ENCODE results near the gene GPR87.

Gene GPR87

DNA sequence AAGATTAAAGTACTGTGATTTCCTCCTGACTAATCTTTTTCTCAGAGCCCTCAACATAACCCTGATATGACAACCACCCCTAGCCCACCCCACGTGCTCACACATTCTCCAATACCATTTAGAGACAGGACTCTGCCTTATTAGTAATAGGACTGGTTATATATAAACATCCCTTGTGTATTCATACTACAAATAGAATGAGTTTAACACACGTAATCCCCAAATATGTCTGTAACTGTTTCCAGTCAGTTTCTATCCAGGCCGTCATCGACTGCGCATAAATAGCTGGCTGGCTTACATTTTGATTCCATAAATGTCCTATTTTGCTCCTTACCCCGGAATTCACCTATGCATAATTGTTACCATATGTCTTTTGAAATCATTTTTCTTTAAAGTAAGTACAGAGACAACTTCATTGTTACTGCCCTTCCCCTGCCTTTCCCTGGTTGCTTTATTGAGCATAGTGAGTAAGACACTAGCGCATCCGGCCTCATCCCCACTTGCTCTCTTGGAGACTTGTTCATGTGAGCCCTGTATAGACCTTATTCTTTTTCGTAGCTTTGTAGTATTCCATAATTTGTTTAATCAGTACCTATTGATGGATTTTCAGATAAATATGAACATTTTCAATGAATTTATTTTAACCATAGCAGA is 34.8 kb downstream of the GPR87 start:
- no peak for DNase-seq (ENCODE audit: low spot score)

DNA sequence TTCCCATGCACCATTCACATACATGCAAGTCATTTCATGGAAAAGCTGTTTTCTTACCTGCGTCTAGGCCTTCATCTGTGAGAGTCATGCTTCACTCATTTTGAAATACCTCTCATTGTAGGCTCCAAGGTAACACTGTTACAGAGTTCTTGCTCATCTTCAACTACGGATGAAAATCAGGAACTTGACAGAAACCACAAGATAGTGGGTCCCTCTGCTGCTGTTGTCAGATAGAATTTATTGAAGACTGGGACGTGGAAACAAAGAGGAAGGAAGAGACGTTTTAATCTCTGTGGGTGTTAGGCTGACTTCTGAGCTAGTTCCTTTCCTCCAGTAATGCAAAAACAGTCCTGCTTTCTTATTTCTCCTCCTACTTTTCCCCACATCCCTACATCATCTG is 38.4 kb downstream of the GPR87 start, which contains the start of gene P2RY14:
TSS of gene P2RY14 (minus strand) at position 313 of the 400 bp plus-strand sequence. CDS start 64,226 bp downstream, outside the sequence.
- no peak for DNase-seq (ENCODE audit: low spot score)

DNA sequence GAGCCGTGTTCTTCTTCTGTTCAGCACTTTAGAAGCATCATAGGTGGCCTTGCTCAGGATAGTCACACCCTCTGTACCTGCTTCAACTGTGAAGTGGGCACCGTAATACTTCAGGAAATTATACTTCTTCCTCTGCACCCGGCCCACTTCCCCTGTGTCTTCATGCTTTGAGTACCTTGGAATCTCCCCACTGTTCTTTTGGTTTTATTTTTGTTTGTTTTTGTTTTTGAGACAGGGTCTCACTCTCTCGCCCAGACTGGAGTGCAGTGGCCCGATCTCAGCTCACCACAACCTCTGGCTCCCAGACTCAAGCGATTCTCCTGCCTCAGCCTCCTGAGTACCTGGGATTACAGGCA is 40.0 kb downstream of the GPR87 start:
- no peak for DNase-seq (ENCODE audit: low spot score)

DNA sequence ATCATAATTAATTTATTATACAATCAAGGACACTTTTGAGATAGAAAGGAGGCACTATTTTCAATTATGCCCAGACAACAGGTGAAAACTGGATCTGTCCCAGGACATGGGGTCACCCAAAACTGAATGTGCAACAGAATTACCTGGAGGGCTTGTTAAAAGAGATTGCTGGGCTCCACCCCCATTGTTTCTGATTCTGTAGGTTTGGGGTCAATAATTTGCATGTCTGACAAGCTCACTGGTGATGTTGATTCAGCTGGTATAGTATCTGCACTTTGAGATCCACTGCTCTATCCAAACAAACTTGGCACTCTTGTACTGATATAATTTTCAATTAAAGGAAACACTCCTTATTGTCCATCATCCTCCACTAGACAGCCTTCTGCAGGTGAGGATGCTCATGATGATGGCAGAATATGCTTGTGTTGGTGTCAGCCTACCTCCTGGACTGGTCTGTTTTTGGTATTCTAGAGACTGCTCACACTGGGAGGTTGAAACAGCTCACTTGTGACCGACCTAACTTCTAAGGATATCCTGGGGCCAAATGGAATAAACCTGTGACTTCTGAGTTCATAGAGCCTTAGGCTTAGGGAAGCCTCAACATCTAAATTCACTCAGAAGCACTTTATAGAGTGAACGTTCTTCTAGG is 40.5 kb downstream of the GPR87 start:
- DNase-seq (ENCODE audit: low spot score) = no peak

DNA sequence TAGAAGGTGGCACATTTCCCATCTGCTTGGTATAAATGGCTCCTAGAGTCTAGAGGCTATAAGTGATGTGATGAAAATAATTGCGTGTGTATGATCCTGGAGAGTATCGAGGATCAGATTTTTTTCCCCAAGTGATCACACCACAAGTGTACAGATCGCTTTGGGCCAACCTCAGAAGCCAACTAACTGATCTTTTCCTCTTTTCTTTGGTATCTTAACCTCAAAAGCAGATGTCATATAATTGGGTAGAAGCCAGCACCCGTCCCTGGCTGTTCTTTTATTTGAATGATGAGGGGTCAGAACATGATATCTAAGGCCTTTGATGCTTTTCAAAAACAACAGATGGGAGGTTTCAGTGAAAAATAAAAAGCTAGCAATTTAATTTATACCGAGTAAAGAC is 41.5 kb downstream of the GPR87 start:
- DNase-seq (ENCODE audit: low spot score) = no peak

DNA sequence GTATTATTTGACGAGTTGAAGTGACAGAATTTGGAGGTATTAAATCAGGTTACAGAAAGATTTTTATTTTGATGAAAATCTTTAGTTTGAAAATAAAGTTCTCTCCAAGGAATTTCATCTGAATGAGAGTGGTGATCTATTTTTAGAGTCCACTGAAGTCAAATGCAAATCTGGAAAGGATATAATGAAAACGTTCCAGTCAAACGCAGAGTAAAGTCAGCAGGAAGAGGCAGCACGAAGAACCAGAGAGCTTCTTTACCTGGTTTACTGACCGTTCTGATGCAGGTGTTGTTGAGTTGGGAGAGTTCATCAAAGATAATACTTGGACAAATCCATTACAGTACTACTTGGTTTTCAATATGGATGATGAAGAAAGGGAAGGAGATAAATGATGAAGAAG is 47.0 kb downstream of the GPR87 start:
- no peak for DNase-seq (ENCODE audit: low spot score)

DNA sequence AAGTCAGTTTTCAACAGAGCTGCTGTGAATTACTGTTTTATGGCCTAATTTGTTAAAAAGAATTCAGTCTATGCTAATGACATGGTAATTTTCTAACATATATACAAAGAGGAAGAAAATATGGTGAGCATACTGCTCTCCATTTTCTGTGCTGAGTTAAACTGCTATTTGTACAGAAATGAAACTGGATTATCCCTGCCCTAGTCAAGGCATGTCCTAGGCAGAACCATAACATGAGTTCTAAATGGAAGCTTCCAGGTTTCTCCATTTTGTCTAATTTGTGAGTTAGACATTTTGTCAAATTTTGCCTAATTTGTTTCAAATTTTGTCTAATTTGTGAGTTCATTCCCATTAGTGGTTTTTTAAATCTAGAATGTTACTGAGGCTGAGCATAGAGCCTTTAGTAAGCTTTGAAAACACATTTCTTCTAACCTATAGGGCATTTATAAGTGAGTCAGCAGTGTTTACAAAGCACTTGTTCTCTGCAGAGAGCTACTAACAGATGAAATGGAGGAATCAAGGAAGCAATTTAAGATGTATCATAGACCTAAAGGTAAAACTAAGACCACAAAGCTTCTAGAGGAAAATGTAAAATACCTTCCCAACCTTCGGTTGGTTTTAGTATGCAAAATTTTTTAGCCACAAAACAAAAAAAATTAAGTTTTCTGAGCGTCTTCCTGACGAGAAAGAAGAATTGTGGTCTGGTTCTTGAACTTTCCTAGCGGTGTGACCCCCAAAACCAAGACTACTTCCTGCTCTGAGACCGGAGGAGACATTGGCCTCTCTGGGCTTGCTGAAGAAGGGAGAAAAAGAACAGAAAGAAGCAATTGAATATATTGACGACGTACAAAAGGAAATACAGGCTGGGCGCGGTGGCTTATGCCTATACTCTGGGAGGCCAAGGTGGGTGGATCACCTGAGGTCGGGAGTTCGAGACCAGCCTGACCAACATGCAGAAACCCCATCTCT is 48.1 kb downstream of the GPR87 start:
- DNase-seq (ENCODE audit: low spot score) = no peak

DNA sequence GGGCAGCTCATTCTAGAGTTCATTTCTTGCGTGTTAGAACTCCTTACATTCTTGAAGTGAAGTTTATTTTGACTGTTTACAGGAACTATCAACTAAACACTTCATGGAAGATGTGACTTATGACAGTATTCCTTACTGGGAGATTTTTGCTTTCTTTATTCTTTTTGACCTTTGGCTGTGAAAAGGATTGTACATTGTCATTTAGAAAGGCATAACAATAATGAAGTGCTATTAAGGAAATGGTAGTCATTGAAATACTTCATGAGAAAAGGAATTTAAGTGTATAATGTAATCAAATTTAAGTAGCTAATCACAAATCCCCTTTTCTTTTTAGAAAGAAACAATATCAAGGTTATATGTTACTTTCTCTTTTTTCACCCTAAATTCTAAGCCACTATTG is 49.6 kb downstream of the GPR87 start:
- DNase-seq (ENCODE audit: low spot score) = no peak

DNA sequence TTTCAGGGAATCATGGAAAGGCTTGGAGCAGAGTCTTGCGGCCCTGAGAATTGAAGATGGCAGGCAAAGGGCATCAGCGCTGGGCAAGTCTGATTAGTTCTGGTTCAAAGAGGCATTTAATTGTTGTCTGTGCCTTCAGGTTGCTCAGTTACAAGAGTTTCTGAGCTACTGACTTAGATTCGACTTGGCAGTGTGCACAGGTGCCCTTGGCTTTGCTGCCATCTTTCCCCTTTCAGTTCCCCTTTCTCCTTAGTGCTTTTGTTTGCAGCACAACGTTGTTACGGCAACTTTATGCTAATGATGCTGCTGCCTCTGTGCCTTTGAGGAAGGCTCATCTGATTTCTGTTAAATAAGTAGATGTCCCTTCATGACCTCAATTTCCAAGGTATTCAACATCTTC is 50.8 kb downstream of the GPR87 start:
- DNase-seq (ENCODE audit: low spot score) = no peak

DNA sequence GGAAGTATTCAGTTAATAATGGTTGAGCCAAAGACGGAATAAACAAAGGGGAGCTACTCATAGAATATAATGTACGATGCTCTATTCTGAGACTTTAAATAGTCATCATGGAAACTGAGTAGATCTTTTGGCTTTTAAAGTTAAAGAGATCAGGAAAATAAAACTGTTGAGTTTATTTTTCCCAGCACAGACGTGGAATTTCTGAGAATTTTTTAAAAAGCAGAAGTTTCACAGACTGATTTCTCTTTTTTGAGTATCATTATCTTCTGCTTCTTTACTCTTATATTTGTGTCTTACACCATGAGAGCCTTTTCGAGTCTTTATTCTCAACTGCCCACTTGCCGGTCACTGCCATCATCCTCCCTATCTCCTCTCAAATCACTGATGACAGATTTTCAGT is 51.5 kb downstream of the GPR87 start:
- DNase-seq (ENCODE audit: low spot score) = no peak

DNA sequence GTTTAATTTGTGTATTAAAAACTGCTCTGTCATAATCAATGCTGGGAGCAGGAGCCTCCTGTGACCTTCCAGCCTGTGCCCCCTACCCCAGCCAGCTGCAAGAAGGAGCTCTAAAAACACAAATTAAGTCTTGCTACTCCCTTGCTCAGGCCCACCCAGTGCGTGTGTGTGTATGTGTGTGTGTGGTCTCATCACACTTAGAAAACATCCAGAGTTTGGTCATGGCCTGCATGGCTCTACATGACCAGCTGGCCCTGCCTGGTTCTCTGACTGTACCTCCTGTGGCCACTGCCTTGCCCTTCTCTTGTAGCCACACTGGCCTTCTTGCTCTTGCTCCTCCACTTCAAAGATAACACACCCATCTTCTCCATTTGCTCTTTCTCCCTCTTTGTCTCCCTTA is 52.0 kb downstream of the GPR87 start:
- no peak for DNase-seq (ENCODE audit: low spot score)

DNA sequence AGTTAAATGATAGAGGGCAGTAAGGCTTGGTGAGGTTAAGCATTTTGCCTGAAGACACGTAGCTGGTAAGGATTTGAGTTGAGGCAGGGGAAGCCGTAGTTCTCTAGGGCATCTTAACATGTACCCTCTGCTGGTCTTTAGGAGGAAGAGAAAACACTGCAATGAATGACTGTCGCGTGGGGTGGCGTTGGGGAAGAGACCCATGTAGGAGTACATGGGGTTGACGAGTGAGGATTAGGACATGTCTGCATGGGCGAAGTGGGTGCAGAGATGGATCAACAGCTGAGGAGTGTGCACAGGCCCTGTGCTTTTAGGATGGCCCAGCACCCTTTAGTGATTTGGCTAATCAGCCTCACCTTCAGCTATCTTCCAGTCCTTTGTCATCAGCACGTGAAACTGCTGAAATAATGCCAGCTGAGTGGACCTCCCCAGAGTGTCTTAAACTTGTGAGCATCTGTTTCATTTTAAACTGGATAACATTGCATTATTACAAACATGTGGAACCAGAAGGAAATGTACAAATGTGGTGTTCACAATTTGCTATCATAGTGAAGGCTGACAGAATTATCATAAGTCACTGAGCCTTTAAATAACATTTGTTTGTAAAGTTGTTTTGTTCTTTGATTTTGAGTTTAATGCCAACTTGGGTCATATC is 53.6 kb downstream of the GPR87 start:
- DNase-seq (ENCODE audit: low spot score) = no peak

DNA sequence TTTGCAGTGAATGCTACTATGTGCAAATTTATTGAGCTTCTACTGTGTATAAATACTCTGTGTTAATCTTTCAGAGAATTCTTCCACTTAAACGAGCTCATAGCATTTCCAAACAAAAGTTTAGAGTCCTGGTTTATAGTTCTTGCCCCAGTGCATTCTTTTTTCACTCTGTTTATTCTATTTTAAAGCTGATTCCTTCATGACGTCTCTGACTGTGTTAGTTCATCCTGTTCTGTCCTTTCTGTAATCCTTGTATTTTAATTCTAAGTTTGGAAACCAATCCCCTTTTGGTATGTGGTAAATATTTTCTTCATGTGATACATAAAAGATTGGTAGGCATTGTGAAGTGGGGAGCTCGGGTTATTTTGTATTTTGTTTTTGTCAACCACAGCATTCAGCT is 57.0 kb downstream of the GPR87 start:
- no peak for DNase-seq (ENCODE audit: low spot score)

DNA sequence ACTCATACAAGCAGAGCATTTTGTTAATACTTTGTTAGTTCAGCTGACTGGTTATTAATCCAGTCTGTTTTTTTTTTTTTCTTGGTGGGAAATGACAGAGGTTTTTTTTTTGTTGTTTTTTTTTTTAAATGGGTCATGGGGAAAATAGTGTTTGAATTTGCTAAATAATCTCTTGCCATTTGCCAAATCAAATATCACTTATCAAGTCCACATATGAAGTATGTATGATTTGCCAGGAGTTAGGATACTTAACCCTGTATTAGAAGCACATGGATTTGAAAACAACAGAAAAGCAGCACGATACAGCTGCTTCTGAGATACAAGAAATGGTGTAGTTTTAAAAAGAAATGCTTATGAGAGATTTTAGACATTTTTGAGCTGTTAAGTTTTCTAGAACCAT is 59.9 kb downstream of the GPR87 start:
- no peak for DNase-seq (ENCODE audit: low spot score)

DNA sequence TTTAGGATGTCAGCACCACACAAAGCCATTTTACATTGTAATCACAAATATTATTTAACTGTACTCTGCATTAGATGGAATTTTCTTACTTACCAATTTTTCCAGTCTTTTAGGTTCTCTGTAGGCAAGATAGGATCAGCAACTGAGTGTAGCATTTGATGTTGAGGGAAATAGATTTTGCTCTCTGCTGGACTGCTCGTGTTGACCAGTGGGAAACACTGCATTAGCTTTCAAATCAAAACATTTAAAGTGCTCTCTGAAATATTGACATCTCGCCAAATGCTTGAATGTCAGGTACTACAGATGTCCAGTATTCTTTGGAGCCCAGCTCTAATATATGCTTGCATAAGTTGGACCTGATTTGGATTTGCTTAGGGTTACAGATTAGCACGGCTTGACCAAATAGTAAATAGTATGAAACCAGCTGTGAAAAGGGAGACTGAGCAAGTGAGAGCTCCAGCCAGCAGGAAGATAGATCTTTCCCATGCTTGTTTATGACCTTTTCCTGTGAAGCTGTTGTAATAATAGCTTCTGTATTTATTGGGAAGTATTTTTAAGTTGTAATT is 67.8 kb downstream of the GPR87 start:
- no peak for DNase-seq (ENCODE audit: low spot score)
